Natural killer cell (primary cell): ENCODE results near the gene APBA2. TPM values are rescaled to one million over a fixed set of nuclear protein-coding genes. Genes with fewer than 3 reads are reported as not detected.

Source experiments
- ATAC-seq, 3 donors: fragments of 150-1000 bp in 2 of 3; fragments of 200-7000 bp in 1 of 3; cut with Tn5 transposase; 1 replicate in 1 of 3; 2 replicates in 2 of 3; pipeline ENCODE4 v1.10.0; 2021; ENCODE audit warnings: mild to moderate bottlenecking in 2 of 3, moderate library complexity in 2 of 3
- DNase-seq, 2 donors: peaks; one replicate each; pipeline versions ENCODE4 v3.0.0 to v3.0.0-alpha.2; 2013 to 2021; ENCODE audit warnings: mixed read lengths in 1 of 2
- H3K27ac ChIP-seq: one replicate; pipeline ENCODE4 v1.5.1; 2013; ENCODE audit warnings: mild to moderate bottlenecking, low read length
- H3K27me3 ChIP-seq: one replicate; pipeline ENCODE4 v1.6.1; 2013; ENCODE audit warnings: low read length; ENCODE audit not compliant: control insufficient read depth, insufficient read depth
- H3K36me3 ChIP-seq: one replicate; pipeline ENCODE4 v1.6.1; 2013; ENCODE audit warnings: low read length; ENCODE audit not compliant: control insufficient read depth, insufficient read depth
- H3K4me1 ChIP-seq: one replicate; pipeline ENCODE4 v1.6.1; 2013; ENCODE audit warnings: low read length; ENCODE audit not compliant: control insufficient read depth, insufficient read depth
- H3K4me3 ChIP-seq: one replicate; pipeline ENCODE4 v1.5.1; 2013; ENCODE audit warnings: low read length
- H3K9me3 ChIP-seq: one replicate; pipeline ENCODE4 v1.6.1; 2013; ENCODE audit warnings: low read length; ENCODE audit not compliant: control insufficient read depth, insufficient read depth
- H3K27ac Mint-ChIP-seq, 2 donors: one replicate each; pipeline ENCODE4 v1.8.0; 2022; ENCODE audit warnings: mild to moderate bottlenecking in 2 of 2, mixed read lengths in 2 of 2, moderate library complexity in 1 of 2
- H3K27me3 Mint-ChIP-seq, 2 donors: one replicate each; pipeline ENCODE4 v1.8.0; 2022; ENCODE audit warnings: low read depth in 2 of 2, mixed read lengths in 2 of 2
- H3K36me3 Mint-ChIP-seq: one replicate; pipeline ENCODE4 v1.8.0; 2022; ENCODE audit warnings: mixed read lengths
- H3K4me1 Mint-ChIP-seq, 2 donors: one replicate each; pipeline ENCODE4 v1.8.0; 2022; ENCODE audit warnings: mixed read lengths in 2 of 2
- H3K4me3 Mint-ChIP-seq: one replicate; pipeline ENCODE4 v1.8.0; 2022; ENCODE audit warnings: mild to moderate bottlenecking, moderate library complexity, mixed read lengths
- H3K9me3 Mint-ChIP-seq, 2 donors: one replicate each; pipeline ENCODE4 v1.8.0; 2022; ENCODE audit warnings: mixed read lengths in 2 of 2
- WGBS: methylation state at CpG from one replicate; pipeline ENCODE4 v1.1.7; 2013; ENCODE audit warnings: missing lambda C conversion rate; ENCODE audit not compliant: insufficient coverage; 5-methylcytosine and 5-hydroxymethylcytosine counted together
- intact Hi-C: fragments of 100-400 bp; cut with micrococcal nuclease; formaldehyde crosslinking; loops from one replicate; pipeline ENCODE4 v1.14.2; 2022
- total RNA-seq, 4 donors: library from RNA; stranded (reverse); fragments of 120-200 nt in 1 of 4; gene quantifications; one replicate each; pipeline versions ENCODE4 v1.2.3 to v1.2.4, GENCODE V29; 2013 to 2022
- TF ChIP-seq, protein P1 (sequence below): fragments of 200-600 bp; IDR thresholded peaks from one replicate; pipeline ENCODE4 v1.8.0; 2022; ENCODE audit warnings: antibody characterized with exemption

The APBA2 gene
- total RNA-seq, 3 donors from 2014 or later (not counting 1 experiment from before 2014, with no cell fraction given), result 96.4 to 119 (median 97.9) TPM

- peaks cover 66 to 77% of the 10 kb centered on the region in 2 donors for H3K4me1 Mint-ChIP-seq
- H3K27me3 Mint-ChIP-seq, result no peaks in the 10 kb centered on the region
- H3K27ac ChIP-seq, result no peak overlapping the region
- H3K4me1 ChIP-seq, result peaks cover 75% of the 10 kb centered on the region
- H3K4me3 ChIP-seq, result no peak overlapping the region
- H3K36me3 Mint-ChIP-seq, result no peaks in the 10 kb centered on the region
- H3K9me3 Mint-ChIP-seq, result no peaks in the 10 kb centered on the region
- DNase-seq (no peak), ATAC-seq (no peak)
- TF ChIP-seq, protein P1, sequence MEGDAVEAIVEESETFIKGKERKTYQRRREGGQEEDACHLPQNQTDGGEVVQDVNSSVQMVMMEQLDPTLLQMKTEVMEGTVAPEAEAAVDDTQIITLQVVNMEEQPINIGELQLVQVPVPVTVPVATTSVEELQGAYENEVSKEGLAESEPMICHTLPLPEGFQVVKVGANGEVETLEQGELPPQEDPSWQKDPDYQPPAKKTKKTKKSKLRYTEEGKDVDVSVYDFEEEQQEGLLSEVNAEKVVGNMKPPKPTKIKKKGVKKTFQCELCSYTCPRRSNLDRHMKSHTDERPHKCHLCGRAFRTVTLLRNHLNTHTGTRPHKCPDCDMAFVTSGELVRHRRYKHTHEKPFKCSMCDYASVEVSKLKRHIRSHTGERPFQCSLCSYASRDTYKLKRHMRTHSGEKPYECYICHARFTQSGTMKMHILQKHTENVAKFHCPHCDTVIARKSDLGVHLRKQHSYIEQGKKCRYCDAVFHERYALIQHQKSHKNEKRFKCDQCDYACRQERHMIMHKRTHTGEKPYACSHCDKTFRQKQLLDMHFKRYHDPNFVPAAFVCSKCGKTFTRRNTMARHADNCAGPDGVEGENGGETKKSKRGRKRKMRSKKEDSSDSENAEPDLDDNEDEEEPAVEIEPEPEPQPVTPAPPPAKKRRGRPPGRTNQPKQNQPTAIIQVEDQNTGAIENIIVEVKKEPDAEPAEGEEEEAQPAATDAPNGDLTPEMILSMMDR, result no peak
- H3K4me3 Mint-ChIP-seq, result peak overlapping the region; percentile 78
- no peaks in the 10 kb centered on the region for H3K9me3 ChIP-seq
- H3K27me3 ChIP-seq, result no peaks in the 10 kb centered on the region
- no peaks in the 10 kb centered on the region for H3K36me3 ChIP-seq
- intact Hi-C loops, result loop anchor here (5.0 kb wide), 2 partner anchors 96 to 116 kb away; no protein-coding TSS in a partner anchor
- WGBS, result 94% methylated on average over 8 of the region's 8 CpGs
- H3K27ac Mint-ChIP-seq, result peak overlapping the region; percentile 89 to 97
These were observed 50.3 kb downstream of the APBA2 start for GRCh38 chr15:28936081-28936480.

GRCh38 chr15:28936481-28936881 lies 50.7 kb downstream of the APBA2 start:
- no peaks in the 10 kb centered on the region for H3K27me3 ChIP-seq
- no peaks in the 10 kb centered on the region for H3K36me3 Mint-ChIP-seq
- H3K36me3 ChIP-seq, result no peaks in the 10 kb centered on the region
- H3K9me3 ChIP-seq, result no peaks in the 10 kb centered on the region
- H3K27me3 Mint-ChIP-seq, result no peaks in the 10 kb centered on the region
- intact Hi-C loops, result loop anchor here (5.0 kb wide), 2 partner anchors 96 to 116 kb away; no protein-coding TSS in a partner anchor
- no peak for DNase-seq
- WGBS, result 88% methylated on average over 9 of the region's 9 CpGs
- peak overlapping the region; percentile 78 for H3K27ac ChIP-seq
- peak overlapping the region; percentile 79 for H3K4me3 Mint-ChIP-seq
- TF ChIP-seq, protein P1, result no peak
- peaks cover 79% of the 10 kb centered on the region for H3K4me1 ChIP-seq
- peak overlapping the region; percentile 89 to 97 for H3K27ac Mint-ChIP-seq
- H3K9me3 Mint-ChIP-seq, result no peaks in the 10 kb centered on the region
- no peak for ATAC-seq
- no peak overlapping the region for H3K4me3 ChIP-seq
- H3K4me1 Mint-ChIP-seq, result peaks cover 70 to 81% of the 10 kb centered on the region in 2 donors

GRCh38 chr15:28937271-28937670 lies 51.5 kb downstream of the APBA2 start:
- Mint-ChIP-seq H3K4me3 (peak overlapping the region; percentile 79), H3K4me1 (peaks cover 73 to 85% of the 10 kb centered on the region in 2 donors), H3K36me3 (no peaks in the 10 kb centered on the region), H3K27ac (peak overlapping the region; percentile 89 to 97), H3K27me3 (no peaks in the 10 kb centered on the region), H3K9me3 (no peaks in the 10 kb centered on the region)
- Histone ChIP-seq H3K36me3 (no peaks in the 10 kb centered on the region), H3K27ac (peak overlapping the region; percentile 78), H3K27me3 (no peaks in the 10 kb centered on the region), H3K4me3 (no peak overlapping the region), H3K9me3 (no peaks in the 10 kb centered on the region), H3K4me1 (peaks cover 87% of the 10 kb centered on the region)
- intact Hi-C loops, result loop anchor here (5.0 kb wide), 2 partner anchors 95 to 115 kb away; no protein-coding TSS in a partner anchor
- WGBS, result 64% methylated on average over 7 of the region's 8 CpGs
- no peak for ATAC-seq
- no peak for DNase-seq
- TF ChIP-seq, protein P1, result no peak

DNA sequence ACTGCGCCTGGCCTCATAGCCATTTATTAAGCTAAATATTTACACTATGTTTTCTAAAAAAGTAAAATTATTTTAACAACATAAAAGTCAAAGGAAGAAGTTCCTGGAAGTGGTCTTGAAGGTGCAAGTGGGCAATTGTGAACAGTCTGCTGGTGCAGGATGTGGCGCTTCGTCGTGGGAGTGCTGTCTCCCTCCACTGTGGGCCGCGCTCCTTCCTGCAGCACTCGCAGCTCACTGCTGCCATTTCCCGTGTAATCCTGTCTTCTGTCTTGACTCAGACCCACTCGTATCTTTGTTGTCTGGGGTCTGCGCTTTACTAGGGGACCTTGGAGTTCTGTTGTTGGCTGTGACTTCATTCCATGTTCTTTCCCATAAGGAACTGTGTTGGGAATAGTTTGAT lies 56.3 kb downstream of the APBA2 start:
- peak; percentile 55 to 79 for DNase-seq
- H3K27me3 Mint-ChIP-seq, result no peaks in the 10 kb centered on the region
- 9% methylated on average over 9 of the region's 10 CpGs for WGBS
- peak overlapping the region; percentile 87 for H3K4me3 Mint-ChIP-seq
- H3K9me3 ChIP-seq, result no peaks in the 10 kb centered on the region
- peaks cover 95% of the 10 kb centered on the region for H3K4me1 ChIP-seq
- H3K4me1 Mint-ChIP-seq, result peaks cover 87 to 94% of the 10 kb centered on the region in 2 donors
- TF ChIP-seq, protein P1, result no peak
- intact Hi-C loops, result no loop called here
- H3K36me3 ChIP-seq, result no peaks in the 10 kb centered on the region
- H3K27me3 ChIP-seq, result no peaks in the 10 kb centered on the region
- ATAC-seq, result peak; percentile 73 to 83 (median 80)
- H3K36me3 Mint-ChIP-seq, result no peaks in the 10 kb centered on the region
- peak overlapping the region; percentile 89 to 97 for H3K27ac Mint-ChIP-seq
- H3K4me3 ChIP-seq, result no peak overlapping the region
- no peaks in the 10 kb centered on the region for H3K9me3 Mint-ChIP-seq
- peak overlapping the region; percentile 76 for H3K27ac ChIP-seq
